Stimulated activated naive CD8-positive, alpha-beta T cell treated with anti-CD3 and anti-CD28 coated beads, Interleukin-15, amount 100 ng/mL, for 72 hours (primary cell): ENCODE data around the gene APBA2.

Source experiments
- ATAC-seq: fragments of 150-1000 bp; cut with Tn5 transposase; 2 replicates; pipeline ENCODE4 v1.10.0; 2021; ENCODE audit warnings: mild to moderate bottlenecking, moderate library complexity
- DNase-seq, 2 donors: peaks; one replicate each; pipeline ENCODE4 v3.0.0; 2021 to 2022
- H3K27ac Mint-ChIP-seq, 2 donors: one replicate each; pipeline ENCODE4 v1.8.0; 2022; ENCODE audit warnings: mild to moderate bottlenecking in 2 of 2, mixed read lengths in 2 of 2, moderate library complexity in 2 of 2
- H3K27me3 Mint-ChIP-seq: one replicate; pipeline ENCODE4 v1.8.0; 2022; ENCODE audit warnings: mixed read lengths
- H3K4me1 Mint-ChIP-seq: one replicate; pipeline ENCODE4 v1.8.0; 2022; ENCODE audit warnings: mild to moderate bottlenecking, mixed read lengths
- H3K4me3 Mint-ChIP-seq, 2 donors: one replicate each; pipeline ENCODE4 v1.8.0; 2022; ENCODE audit warnings: mild to moderate bottlenecking in 2 of 2, mixed read lengths in 2 of 2, moderate library complexity in 1 of 2
- H3K9me3 Mint-ChIP-seq, 2 donors: one replicate each; pipeline ENCODE4 v1.8.0; 2022; ENCODE audit warnings: mixed read lengths in 2 of 2

Gene APBA2

DNA sequence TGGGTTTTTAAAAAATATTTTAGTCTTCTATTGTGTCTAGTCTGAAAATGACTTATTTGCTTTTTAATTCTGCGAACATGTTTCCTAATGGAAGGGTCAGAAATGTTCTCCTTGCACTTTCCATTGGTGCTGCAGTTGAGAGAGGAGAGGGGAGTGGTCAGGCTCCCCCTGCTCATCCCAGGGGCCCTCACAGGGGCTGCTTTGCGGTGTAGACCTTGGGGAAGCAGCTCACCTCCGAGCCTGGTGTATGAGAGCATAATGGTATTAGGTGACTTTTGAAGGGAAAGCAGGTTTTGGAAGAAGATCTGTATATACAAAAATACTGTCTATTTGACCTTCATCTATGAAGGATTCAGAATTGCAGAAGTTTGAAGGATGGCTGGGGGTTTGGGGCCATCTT is 28.3 kb downstream of the APBA2 start:
- no peaks in the 10 kb centered on the region for H3K27me3 Mint-ChIP-seq
- no peak overlapping the region for H3K4me3 Mint-ChIP-seq
- no peak for ATAC-seq
- no peaks in the 10 kb centered on the region for H3K9me3 Mint-ChIP-seq
- no peak for DNase-seq
- peak overlapping the region in 1 of 2 donors; percentile 23 for H3K27ac Mint-ChIP-seq
- peaks cover 47% of the 10 kb centered on the region for H3K4me1 Mint-ChIP-seq

DNA sequence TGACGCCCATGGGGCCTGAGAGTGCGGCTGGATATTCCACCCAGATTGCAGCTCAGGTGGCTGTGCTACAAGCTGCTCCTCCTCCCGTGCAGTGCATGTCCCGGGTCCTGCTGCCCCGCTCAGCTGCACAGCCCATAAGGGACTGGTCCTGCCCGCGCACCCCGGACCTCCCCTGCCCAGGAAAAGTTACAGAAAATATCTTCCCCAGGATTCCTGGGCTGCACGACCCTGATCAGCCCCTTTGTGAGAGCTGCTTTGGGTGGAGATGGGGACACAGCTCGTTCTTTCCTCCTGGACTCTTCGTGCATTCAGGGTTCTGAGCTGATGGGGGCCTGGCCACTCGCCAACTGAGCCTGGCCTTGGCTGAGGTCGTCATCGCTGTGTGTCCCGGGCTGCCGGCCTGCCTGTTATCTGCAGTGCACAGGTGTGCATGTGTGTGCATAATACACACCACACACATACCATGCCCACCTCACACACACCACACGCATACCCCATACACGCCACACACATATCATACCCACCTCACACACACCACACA is 28.8 kb downstream of the APBA2 start:
- H3K27me3 Mint-ChIP-seq = no peaks in the 10 kb centered on the region
- no peak for ATAC-seq
- H3K9me3 Mint-ChIP-seq = no peaks in the 10 kb centered on the region
- no peak overlapping the region for H3K27ac Mint-ChIP-seq
- peaks cover 47% of the 10 kb centered on the region for H3K4me1 Mint-ChIP-seq
- no peak for DNase-seq
- no peak overlapping the region for H3K4me3 Mint-ChIP-seq

DNA sequence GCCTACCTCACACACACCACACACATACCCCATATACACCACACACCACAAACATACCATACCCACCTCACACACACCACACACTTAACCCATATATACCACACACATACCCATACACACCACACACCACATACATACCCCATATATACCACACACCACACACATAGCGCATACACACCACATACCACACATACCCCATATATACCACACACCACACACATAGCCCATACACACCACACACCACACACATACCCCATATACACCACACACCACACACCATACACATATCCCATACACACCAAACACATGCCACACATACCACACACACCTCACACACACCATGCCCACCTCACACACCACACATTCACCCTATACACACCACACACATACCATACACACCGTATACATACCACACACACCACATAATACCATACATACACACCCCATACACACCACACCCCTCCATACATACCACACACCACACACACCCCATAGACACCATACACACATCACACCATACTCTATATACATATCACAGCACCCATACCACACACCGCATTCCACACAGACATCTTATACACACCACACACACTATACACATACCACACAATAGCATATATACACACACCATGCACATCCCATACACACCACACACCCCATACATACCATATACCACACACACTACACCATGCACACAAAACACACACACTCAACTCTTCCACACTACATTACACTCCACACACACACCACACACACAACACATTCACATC is 29.5 kb downstream of the APBA2 start:
- H3K27me3 Mint-ChIP-seq = no peaks in the 10 kb centered on the region
- no peak for DNase-seq
- H3K4me3 Mint-ChIP-seq = no peak overlapping the region
- peak; percentile 68 for ATAC-seq
- H3K9me3 Mint-ChIP-seq = no peaks in the 10 kb centered on the region
- H3K4me1 Mint-ChIP-seq = peaks cover 47% of the 10 kb centered on the region
- no peak overlapping the region for H3K27ac Mint-ChIP-seq

DNA sequence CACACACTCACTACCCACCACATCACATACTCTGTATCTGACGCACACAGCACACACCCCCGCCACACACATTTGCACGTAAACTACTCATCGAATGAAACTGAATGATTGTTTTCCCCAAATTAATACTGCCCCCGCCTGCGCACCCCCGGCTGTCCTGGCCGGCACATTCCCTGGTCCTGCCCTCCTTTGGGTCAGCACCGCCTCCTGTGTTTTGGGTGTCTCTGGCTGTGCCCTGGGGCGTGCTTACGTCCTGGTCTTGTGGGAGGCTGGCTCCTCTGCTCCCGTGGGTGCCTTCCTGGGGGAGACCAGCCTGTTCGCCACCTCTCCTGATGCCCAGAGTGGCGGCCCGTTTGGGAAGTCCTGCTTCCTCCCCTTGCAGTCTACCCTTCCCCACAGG is 30.2 kb downstream of the APBA2 start:
- no peaks in the 10 kb centered on the region for H3K27me3 Mint-ChIP-seq
- no peak overlapping the region for H3K27ac Mint-ChIP-seq
- H3K9me3 Mint-ChIP-seq = no peaks in the 10 kb centered on the region
- DNase-seq (no peak), ATAC-seq (no peak)
- H3K4me3 Mint-ChIP-seq = no peak overlapping the region
- H3K4me1 Mint-ChIP-seq = peaks cover 51% of the 10 kb centered on the region

DNA sequence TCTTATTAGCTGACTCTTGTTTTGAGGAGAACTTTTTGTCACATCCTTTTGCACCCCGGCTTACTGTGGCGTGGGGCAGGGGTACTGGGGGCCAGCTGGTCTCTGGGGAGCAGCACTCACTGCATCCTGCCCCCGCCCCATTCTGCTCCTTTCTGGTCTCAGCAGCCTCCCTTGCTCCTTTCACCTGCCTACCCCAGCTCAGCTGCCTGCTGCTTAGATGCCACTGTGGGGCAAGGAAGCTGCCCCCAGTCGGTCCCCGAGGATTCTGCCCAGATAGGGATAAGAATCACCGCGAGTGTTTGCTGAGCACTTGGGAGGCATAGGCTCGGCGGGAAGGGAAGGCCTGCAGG is 32.0 kb downstream of the APBA2 start:
- Mint-ChIP-seq H3K4me3 (peak overlapping the region; percentile 18 to 82), H3K27me3 (no peaks in the 10 kb centered on the region), H3K27ac (no peak overlapping the region), H3K9me3 (no peaks in the 10 kb centered on the region), H3K4me1 (peaks cover 52% of the 10 kb centered on the region)
- DNase-seq (no peak), ATAC-seq (no peak)

DNA sequence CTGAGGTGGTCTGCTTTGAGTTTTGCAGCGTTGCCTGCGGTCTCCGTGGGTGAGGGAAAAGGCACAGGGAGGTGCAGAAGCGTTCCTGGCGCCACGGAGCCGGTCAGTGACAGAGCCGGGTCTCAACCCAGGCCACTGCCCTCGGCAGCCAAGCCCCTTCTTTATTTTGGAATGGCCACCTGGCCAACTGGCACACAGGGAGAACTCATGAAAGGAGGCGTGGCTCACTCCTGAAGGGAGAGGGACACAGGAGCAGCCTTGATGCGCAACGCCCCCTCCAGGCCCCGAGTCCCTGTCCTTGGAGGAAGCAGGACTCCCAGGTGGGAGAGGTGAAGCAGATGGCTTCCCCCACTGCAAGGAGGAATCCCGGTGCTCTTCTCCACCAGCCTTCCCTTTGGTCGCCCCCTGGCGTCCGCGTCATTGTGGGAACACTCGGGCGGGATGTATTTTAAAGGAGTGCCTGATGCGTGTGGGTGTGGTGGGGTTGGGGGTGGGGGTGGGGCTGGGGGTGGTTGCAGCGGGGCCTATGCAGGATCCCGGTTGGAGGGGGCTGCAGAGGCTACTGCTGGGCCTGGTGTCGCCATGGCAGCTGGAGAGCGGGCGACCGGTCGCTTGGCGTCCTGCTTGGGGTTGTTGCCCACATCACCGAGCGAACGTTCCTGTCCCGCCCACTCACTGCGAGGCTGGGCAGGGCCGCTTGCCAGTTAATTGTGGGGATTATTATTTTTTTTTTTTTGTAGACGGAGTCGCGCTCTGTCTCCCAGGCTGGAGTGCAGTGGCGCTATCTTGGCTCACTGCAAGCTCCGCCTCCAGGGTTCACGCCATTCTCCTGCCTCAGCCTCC is 32.6 kb downstream of the APBA2 start:
- H3K9me3 Mint-ChIP-seq = no peaks in the 10 kb centered on the region
- H3K4me1 Mint-ChIP-seq = peaks cover 56% of the 10 kb centered on the region

DNA sequence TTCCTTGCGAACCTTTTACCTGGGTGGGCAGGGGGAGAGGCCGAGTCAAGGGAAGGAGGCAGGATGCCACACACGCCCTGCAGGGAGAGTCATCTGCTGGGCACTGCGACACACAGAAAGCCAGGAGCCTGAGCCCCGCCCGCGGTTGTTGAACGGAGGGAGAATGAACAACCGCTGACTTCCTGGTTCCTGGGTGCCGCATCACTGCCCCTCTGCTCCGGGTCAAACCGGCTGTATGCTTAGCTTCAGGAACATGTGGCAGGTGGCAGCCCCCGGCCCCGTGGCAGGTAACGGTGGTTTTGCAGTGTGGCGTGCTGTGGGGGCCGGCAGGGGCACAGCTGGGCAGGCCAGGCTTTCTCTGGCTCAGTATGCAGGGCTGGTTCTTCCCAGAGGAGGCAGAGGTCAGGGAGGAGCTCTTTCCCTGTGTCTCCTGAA is 33.4 kb downstream of the APBA2 start:
- ATAC-seq (peak; percentile 66), DNase-seq (peak in 1 of 2 donors; percentile 49)
- H3K9me3 Mint-ChIP-seq = no peaks in the 10 kb centered on the region
- peak overlapping the region; percentile 56 to 82 for H3K4me3 Mint-ChIP-seq
- peak overlapping the region; percentile 77 to 90 for H3K27ac Mint-ChIP-seq
- no peaks in the 10 kb centered on the region for H3K27me3 Mint-ChIP-seq
- peaks cover 64% of the 10 kb centered on the region for H3K4me1 Mint-ChIP-seq

More for the DNA sequence above, 32.6 kb downstream of the APBA2 start:
- DNase-seq (no peak), ATAC-seq (no peak)
- Mint-ChIP-seq H3K4me3 (peak overlapping the region; percentile 56 to 82), H3K27ac (no peak overlapping the region), H3K27me3 (no peaks in the 10 kb centered on the region)

DNA sequence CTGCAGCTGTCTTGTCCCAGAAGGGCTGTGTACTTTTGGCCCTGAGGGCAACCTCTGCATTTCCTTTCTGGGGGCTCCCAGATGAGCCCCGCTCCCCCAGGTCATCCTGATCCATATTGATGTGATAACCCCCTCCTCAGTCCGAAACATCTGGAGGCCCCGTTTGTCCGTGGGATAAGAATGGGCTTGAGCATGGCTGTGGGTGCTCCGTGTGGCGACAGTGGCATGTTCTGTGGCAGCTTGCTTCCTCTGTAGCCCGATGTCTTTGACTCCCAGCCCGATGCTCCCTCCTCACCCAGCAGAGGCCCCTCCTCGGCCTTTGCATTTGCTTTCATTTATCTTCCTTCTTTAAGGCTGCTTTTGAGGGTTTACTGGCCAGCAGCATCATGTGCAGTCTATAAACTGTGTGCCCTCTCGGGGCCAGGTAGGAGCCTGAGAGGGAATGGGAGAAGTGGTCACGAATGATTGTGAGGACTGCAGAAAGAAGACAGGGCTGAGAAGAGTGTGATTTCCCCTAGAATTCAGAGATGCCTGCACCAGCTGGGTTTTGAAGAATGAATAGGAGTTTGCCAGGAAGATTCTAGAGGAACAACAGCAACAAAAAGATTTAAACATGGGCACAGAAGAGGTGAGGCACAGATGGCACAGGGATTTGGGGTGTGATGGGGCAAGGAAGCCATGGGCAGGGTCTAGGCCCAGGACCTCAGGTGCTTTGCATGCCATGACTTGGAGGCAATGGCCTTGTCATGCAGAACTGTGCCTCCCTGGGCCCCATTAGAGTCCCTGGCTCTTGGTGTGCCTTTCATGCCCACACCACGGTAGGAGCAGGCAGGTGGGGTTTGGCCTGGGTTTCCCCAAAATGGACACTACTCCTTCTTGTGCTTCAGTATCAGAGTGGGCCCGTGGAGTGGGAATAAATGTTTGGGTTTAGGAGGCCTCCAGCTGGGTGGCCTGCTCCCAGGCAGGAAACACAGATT is 34.2 kb downstream of the APBA2 start:
- DNase-seq = no peak
- Mint-ChIP-seq H3K27me3 (no peaks in the 10 kb centered on the region), H3K9me3 (no peaks in the 10 kb centered on the region), H3K4me3 (peak overlapping the region; percentile 56 to 82), H3K4me1 (peaks cover 72% of the 10 kb centered on the region), H3K27ac (peak overlapping the region; percentile 28 to 68)
- peak; percentile 52 for ATAC-seq

DNA sequence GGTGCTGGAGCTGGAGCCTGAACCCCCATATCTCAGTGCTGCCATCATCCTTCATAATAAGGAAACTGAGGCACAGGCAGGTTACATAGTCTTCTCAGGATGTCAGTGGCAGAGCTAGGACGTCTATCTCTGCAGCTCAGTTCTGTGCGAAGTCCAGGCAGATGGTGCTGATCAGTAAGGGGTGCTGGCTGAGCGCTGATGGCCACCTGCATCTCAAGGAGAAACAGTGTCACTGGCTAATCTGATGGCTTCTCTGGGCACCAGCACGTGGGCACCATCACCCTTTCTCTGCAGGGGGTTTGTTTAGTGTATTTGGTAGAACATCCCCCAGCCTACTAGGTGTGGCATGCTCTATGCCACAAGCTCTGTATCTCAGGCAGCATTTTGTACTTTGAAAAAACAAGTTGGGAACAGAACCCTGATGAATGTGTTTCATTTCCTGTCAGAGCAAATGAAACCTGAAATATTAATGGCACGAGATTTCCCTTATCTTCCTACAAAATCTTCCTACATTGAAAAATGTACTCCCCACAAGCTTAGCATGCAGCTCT is 35.1 kb downstream of the APBA2 start:
- ATAC-seq (no peak), DNase-seq (no peak)
- Mint-ChIP-seq H3K9me3 (no peaks in the 10 kb centered on the region), H3K4me3 (peak overlapping the region; percentile 33 to 82), H3K27ac (peak overlapping the region; percentile 29 to 52), H3K27me3 (no peaks in the 10 kb centered on the region), H3K4me1 (peaks cover 80% of the 10 kb centered on the region)

DNA sequence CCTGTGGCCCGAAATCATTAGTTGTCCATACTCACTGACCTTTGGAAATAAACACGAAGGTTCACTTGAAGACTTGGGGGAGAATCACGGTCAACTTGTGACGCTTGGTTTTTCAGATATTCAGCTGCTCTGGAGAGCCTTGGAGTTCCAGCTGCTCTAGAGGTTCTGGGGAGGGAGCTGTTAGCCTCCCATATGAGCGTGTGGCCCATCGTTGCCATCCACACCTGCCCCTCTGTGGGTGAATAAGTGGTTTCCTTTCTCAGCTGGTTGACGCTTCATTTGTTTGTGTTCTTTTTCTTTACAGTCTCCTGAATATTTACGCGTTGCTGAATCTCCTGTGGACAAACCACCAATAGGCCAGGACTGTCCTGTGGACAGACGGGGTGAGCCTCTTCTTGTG is 35.6 kb downstream of the APBA2 start:
- peak overlapping the region; percentile 33 to 82 for H3K4me3 Mint-ChIP-seq
- H3K4me1 Mint-ChIP-seq = peaks cover 83% of the 10 kb centered on the region
- no peak for DNase-seq

DNA sequence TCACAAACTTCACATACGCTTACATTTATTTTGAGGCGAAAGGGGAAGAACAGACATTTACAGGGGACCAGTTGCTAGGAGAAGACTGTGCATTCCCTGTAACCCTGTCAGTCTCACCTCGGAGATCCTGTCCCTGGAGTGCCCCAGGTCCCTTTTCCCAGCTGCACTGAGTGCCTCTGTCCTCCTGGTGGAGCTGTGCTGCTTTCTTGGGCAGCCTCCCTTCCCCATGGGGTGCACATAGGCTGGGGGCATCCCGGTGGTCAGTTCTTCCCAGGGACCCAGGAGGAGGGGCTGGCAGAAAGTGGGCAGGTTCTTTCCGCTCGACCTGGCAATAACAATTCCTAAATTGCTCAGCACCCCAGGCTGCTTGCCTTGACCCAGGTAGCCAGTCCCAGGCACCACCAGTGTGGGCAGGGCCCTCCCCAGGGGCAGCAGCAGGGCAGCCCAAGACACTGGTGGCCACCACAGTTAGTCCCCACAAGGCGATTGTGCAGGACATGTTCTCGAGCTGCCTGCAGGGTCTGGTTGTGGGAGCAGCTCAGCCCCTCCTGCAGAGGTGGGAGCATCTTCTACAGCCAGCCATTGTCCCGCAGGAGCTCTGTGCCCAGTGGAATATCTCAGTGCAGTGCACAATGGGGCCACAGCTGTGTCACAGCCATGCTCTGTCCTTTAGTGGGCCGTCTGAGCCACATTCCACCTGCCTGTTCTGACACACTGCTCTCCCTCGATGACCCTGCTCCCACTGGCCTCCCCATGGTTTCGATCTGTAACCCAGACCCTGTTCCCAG is 36.3 kb downstream of the APBA2 start:
- H3K27ac Mint-ChIP-seq = peak overlapping the region in 1 of 2 donors; percentile 54
- DNase-seq (no peak), ATAC-seq (no peak)
- peaks cover 87% of the 10 kb centered on the region for H3K4me1 Mint-ChIP-seq
- no peak overlapping the region for H3K4me3 Mint-ChIP-seq
- no peaks in the 10 kb centered on the region for H3K9me3 Mint-ChIP-seq
- no peaks in the 10 kb centered on the region for H3K27me3 Mint-ChIP-seq

More for the DNA sequence above, 35.6 kb downstream of the APBA2 start:
- no peak for ATAC-seq
- Mint-ChIP-seq H3K27ac (no peak overlapping the region), H3K27me3 (no peaks in the 10 kb centered on the region), H3K9me3 (no peaks in the 10 kb centered on the region)

DNA sequence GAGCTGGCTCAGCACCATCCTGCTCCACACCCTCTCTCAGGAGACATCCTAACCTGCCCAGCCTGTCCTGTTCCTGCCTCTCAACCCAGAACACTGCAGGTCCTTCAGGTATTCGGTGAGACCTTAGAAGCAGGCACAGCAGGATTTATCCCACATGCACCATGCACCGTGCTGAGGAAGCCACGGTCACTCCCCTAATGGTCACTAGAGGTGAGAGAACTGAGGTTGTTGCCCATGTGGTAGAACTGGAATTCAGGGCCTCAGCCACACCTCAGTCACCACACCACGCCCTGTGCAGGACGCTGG is 36.9 kb downstream of the APBA2 start:
- H3K27me3 Mint-ChIP-seq = no peaks in the 10 kb centered on the region
- no peak overlapping the region for H3K4me3 Mint-ChIP-seq
- no peak for ATAC-seq
- DNase-seq = no peak
- H3K4me1 Mint-ChIP-seq = peaks cover 87% of the 10 kb centered on the region
- peak overlapping the region in 1 of 2 donors; percentile 54 for H3K27ac Mint-ChIP-seq
- H3K9me3 Mint-ChIP-seq = no peaks in the 10 kb centered on the region

DNA sequence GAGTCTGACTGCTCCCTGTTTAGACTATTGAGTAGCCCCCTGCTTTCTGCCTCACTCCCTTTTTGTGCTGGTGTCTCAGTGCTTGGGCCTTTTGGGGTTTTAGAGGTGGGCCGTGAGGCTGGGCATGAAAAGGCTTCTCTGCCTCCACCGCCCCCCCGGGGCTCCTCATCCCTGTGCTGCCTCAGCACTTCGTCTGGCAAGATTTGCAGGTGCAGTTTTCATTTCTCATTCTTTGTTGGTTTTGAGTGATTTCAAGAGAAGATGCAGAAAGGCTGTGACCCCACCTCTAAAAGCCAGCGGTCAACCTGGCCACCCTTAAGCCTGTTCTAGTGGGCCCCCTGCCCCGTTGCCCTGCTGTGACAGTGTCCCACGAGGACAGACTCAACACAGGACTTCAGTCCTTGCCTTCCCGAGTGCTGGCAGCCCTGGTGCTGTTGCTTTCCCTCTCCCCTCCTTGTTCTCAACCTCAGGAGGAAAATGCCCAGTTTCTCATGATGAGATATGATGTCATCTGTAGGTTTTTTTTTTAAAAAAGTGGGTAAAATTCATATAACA is 38.0 kb downstream of the APBA2 start:
- Mint-ChIP-seq H3K9me3 (no peaks in the 10 kb centered on the region), H3K4me3 (peak overlapping the region; percentile 11 to 55), H3K4me1 (peaks cover 89% of the 10 kb centered on the region), H3K27me3 (no peaks in the 10 kb centered on the region), H3K27ac (no peak overlapping the region)
- DNase-seq (no peak), ATAC-seq (no peak)

DNA sequence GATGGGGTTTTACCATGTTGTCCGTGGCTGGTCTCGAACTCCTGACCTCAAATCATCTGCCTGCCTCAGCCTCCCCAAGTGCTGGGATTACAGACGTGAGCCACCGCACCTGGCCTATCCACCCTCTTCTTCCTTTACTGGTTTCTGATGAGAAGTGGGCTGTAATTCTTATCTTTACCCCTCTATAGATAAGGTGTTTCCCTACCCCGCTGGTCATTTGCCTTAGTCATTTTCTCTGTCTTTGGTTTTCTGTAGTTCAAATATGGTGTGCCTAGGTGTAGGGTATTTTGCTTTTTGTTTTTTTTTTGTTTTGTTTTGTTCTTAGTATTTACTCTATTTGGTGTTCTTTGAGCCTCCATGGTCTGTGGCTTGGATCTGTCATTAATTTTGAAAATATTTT is 41.3 kb downstream of the APBA2 start:
- Mint-ChIP-seq H3K27me3 (no peaks in the 10 kb centered on the region), H3K4me1 (peaks cover 86% of the 10 kb centered on the region), H3K27ac (no peak overlapping the region), H3K4me3 (no peak overlapping the region), H3K9me3 (no peaks in the 10 kb centered on the region)
- no peak for ATAC-seq
- no peak for DNase-seq
